H1 (cell line): ENCODE results near the gene SLC48A1. TPM values are rescaled to one million over a fixed set of nuclear protein-coding genes. Genes with fewer than 3 reads are reported as not detected.

Source experiments
- CTCF ChIA-PET: fragments of 300-600 bp; sonication (Branson Sonifier 250); formaldehyde crosslinking; loops from one replicate; lab custom pipeline; 2021; ENCODE audit not compliant: partially characterized antibody; lab: Charles Lee
- POLR2A ChIA-PET: fragments of 300-600 bp; sonication (Branson Sonifier 250); formaldehyde crosslinking; loops from one replicate; lab custom pipeline; 2021; ENCODE audit warnings: inconsistent platforms; ENCODE audit not compliant: partially characterized antibody; lab: Charles Lee
- DNase-seq, 2 experiments: peaks; one replicate each; pipeline versions ENCODE4 v3.0.0 to v3.0.0-alpha.2; 2010 to 2022; ENCODE audit warnings: low spot score in 2 of 2, low read depth in 1 of 2, mixed read lengths in 1 of 2
- FAIRE-seq: peaks from 2 replicates; lab custom pipeline; 2011; peaks lifted over from hg19 to GRCh38; lab: Jason Lieb, UNC
- H2AFZ ChIP-seq: 2 replicates; pipeline ENCODE4 v1.8.1; 2012; ENCODE audit warnings: low read length, inconsistent platforms
- H2AK5ac ChIP-seq: 2 replicates; pipeline ENCODE4 v1.6.1; 2013; ENCODE audit warnings: low read depth, low read length
- H2BK120ac ChIP-seq: replicated peaks from 2 replicates; pipeline ENCODE3; 2013; ENCODE audit warnings: low read depth, low read length, inconsistent platforms
- H2BK12ac ChIP-seq: 2 replicates; pipeline ENCODE4 v1.6.1; 2013; ENCODE audit warnings: low read depth, low read length
- H2BK15ac ChIP-seq: 2 replicates; pipeline ENCODE4 v1.6.1; 2013; ENCODE audit warnings: low read length
- H2BK20ac ChIP-seq: 2 replicates; pipeline ENCODE4 v1.6.1; 2013; ENCODE audit warnings: low read length
- H2BK5ac ChIP-seq: 2 replicates; pipeline ENCODE4 v1.6.1; 2013; ENCODE audit warnings: low read depth, low read length
- H3K14ac ChIP-seq: 2 replicates; pipeline ENCODE4 v1.6.1; 2013; ENCODE audit warnings: inconsistent platforms; ENCODE audit not compliant: insufficient read length
- H3K18ac ChIP-seq: 2 replicates; pipeline ENCODE4 v1.6.1; 2013; ENCODE audit warnings: low read length; ENCODE audit errors: extremely low read depth
- H3K23ac ChIP-seq: 2 replicates; pipeline ENCODE4 v1.6.1; 2013; ENCODE audit warnings: inconsistent platforms; ENCODE audit not compliant: insufficient read length
- H3K23me2 ChIP-seq: 2 replicates; pipeline ENCODE4 v1.6.1; 2013; ENCODE audit warnings: low read depth, low read length
- H3K27ac ChIP-seq: 2 replicates; pipeline ENCODE4 v1.6.1; 2011; ENCODE audit warnings: low read depth, low read length, inconsistent platforms
- H3K27me3 ChIP-seq, 4 experiments: replicated peaks in 1 of 4; 1 replicate in 1 of 4; 2 replicates in 3 of 4; pipeline versions ENCODE4 v1.6.1 to v1.8.1; 2011 to 2013; ENCODE audit warnings: low read length in 3 of 4, mild to moderate bottlenecking in 3 of 4, inconsistent platforms in 2 of 4, mixed read lengths in 2 of 4, moderate library complexity in 1 of 4; ENCODE audit not compliant: control insufficient read depth in 3 of 4, insufficient read depth in 3 of 4; ENCODE audit errors: extremely low read depth in 1 of 4
- H3K36me3 ChIP-seq, 4 experiments: 2 replicates each; pipeline versions ENCODE4 v1.6.1 to v1.8.1; 2011 to 2013; ENCODE audit warnings: mild to moderate bottlenecking in 4 of 4, low read length in 3 of 4, moderate library complexity in 2 of 4, control low read depth in 1 of 4, inconsistent platforms in 1 of 4; ENCODE audit not compliant: insufficient read depth in 4 of 4, control insufficient read depth in 2 of 4
- H3K4ac ChIP-seq: replicated peaks from 2 replicates; pipeline ENCODE3; 2013; ENCODE audit warnings: low read length, low read depth, mixed read lengths, inconsistent platforms; ENCODE audit not compliant: insufficient read length
- H3K4me1 ChIP-seq, 4 experiments: replicated peaks in 1 of 4; 1 replicate in 1 of 4; 2 replicates in 3 of 4; pipeline versions ENCODE4 v1.6.1 to v1.8.1; 2011 to 2013; ENCODE audit warnings: low read length in 3 of 4, inconsistent platforms in 2 of 4, mixed read lengths in 1 of 4; ENCODE audit not compliant: insufficient read depth in 4 of 4, control insufficient read depth in 3 of 4
- H3K4me2 ChIP-seq, 2 experiments: 2 replicates each; pipeline versions ENCODE4 v1.6.1 to v1.8.1; 2011 to 2013; ENCODE audit warnings: low read depth in 2 of 2, low read length in 2 of 2, control low read depth in 1 of 2, inconsistent platforms in 1 of 2, mild to moderate bottlenecking in 1 of 2; ENCODE audit not compliant: insufficient read depth in 1 of 2
- H3K4me3 ChIP-seq, 4 experiments: fragments of 200-600, 300-600 bp in 1 of 4; sonication (generic), shearing (Covaris generic), sonication (Bioruptor Twin) in 1 of 4; 2 replicates each; pipeline versions ENCODE4 v1.5.1 to v1.8.1; 2011 to 2016; ENCODE audit warnings: low read length in 4 of 4, low read depth in 3 of 4, control low read depth in 2 of 4, inconsistent platforms in 2 of 4, mild to moderate bottlenecking in 2 of 4, mixed read lengths in 1 of 4, moderate library complexity in 1 of 4; ENCODE audit not compliant: insufficient read depth in 2 of 4; ENCODE audit errors: extremely low read depth in 1 of 4
- H3K56ac ChIP-seq: replicated peaks from 2 replicates; pipeline ENCODE3; 2013; ENCODE audit warnings: low read depth, mild to moderate bottlenecking, mixed read lengths, low read length, inconsistent platforms; ENCODE audit not compliant: insufficient read length
- H3K79me1 ChIP-seq: 2 replicates; pipeline ENCODE4 v1.6.1; 2013; ENCODE audit warnings: low read depth, low read length, control low read depth
- H3K79me2 ChIP-seq, 2 experiments: 2 replicates each; pipeline versions ENCODE4 v1.6.1 to v1.8.1; 2012 to 2013; ENCODE audit warnings: low read length in 2 of 2, mild to moderate bottlenecking in 2 of 2, inconsistent platforms in 1 of 2; ENCODE audit not compliant: insufficient read depth in 2 of 2, control insufficient read depth in 1 of 2
- H3K9ac ChIP-seq, 4 experiments: replicated peaks in 1 of 4; 1 replicate in 1 of 4; 2 replicates in 3 of 4; pipeline versions ENCODE4 v1.6.1 to v1.8.1; 2011 to 2013; ENCODE audit warnings: low read depth in 3 of 4, low read length in 3 of 4, control low read depth in 2 of 4, mild to moderate bottlenecking in 2 of 4, moderate library complexity in 2 of 4, inconsistent platforms in 1 of 4; ENCODE audit errors: extremely low read depth in 1 of 4
- H3K9me3 ChIP-seq, 2 experiments: 2 replicates each; pipeline versions ENCODE4 v1.6.1 to v1.8.1; 2012 to 2013; ENCODE audit warnings: mild to moderate bottlenecking in 2 of 2, moderate library complexity in 2 of 2, control low read depth in 1 of 2, inconsistent platforms in 1 of 2, low read depth in 1 of 2, low read length in 1 of 2, mixed read lengths in 1 of 2; ENCODE audit not compliant: insufficient read depth in 2 of 2
- H4K20me1 ChIP-seq, 2 experiments: replicated peaks in 1 of 2; 2 replicates each; pipeline versions ENCODE3 to v1.8.1; 2011 to 2013; ENCODE audit warnings: inconsistent platforms in 2 of 2, low read length in 2 of 2, mild to moderate bottlenecking in 1 of 2; ENCODE audit not compliant: insufficient read depth in 2 of 2, control insufficient read depth in 1 of 2
- H4K5ac ChIP-seq: 2 replicates; pipeline ENCODE4 v1.6.1; 2013; ENCODE audit warnings: low read length, low read depth, mixed read lengths, inconsistent platforms; ENCODE audit not compliant: insufficient read length
- H4K8ac ChIP-seq: 2 replicates; pipeline ENCODE4 v1.8.0; 2013; ENCODE audit warnings: mild to moderate bottlenecking, moderate library complexity, low read length, inconsistent platforms; ENCODE audit not compliant: insufficient read depth; ENCODE audit errors: extremely low read depth
- H4K91ac ChIP-seq: replicated peaks from 2 replicates; pipeline ENCODE3; 2013; ENCODE audit warnings: low read length, mixed read lengths, inconsistent platforms; ENCODE audit not compliant: insufficient read length
- BRCA1 ChIP-seq: IDR thresholded peaks from 2 replicates; pipeline ENCODE4 v1.6.1; 2012; ENCODE audit warnings: low read depth, low read length, improper control_type of control experiment
- RAD21 ChIP-seq, 2 experiments: IDR thresholded peaks in 1 of 2; conservative IDR thresholded peaks in 1 of 2; 2 replicates each; pipeline ENCODE4 v1.6.1; 2011; ENCODE audit warnings: low read depth in 2 of 2, low read length in 2 of 2, improper control_type of control experiment in 1 of 2, inconsistent platforms in 1 of 2, mild to moderate bottlenecking in 1 of 2, moderate library complexity in 1 of 2
- SIN3A ChIP-seq, 2 experiments: IDR thresholded peaks in 1 of 2; conservative IDR thresholded peaks in 1 of 2; 2 replicates each; pipeline ENCODE4 v1.6.1; 2011 to 2012; ENCODE audit warnings: low read length in 2 of 2, improper control_type of control experiment in 1 of 2, low read depth in 1 of 2, mild to moderate bottlenecking in 1 of 2
- WGBS, 2 experiments: shearing (Covaris generic) in 1 of 2; methylation state at CpG; one replicate each; pipeline versions ENCODE4 v1.1.6 to v1.1.7; 2013 to 2015; ENCODE audit warnings: low lambda C conversion rate in 2 of 2, mixed read lengths in 2 of 2, inconsistent platforms in 1 of 2, low coverage in 1 of 2, missing lambda C conversion rate in 1 of 2; ENCODE audit not compliant: insufficient replicate concordance in 2 of 2, insufficient coverage in 1 of 2, insufficient read length in 1 of 2; ENCODE audit errors: extremely low coverage in 1 of 2, missing lambda C conversion rate in 1 of 2; 5-methylcytosine and 5-hydroxymethylcytosine counted together
- polyA plus RNA-seq, 7 experiments: library from polyadenylated mRNA; depleted of rRNA in 3 of 7; stranded (reverse) in 5 of 7; unstranded in 2 of 7; fragments of >200 nt in 5 of 7; fragments of 200-250 nt in 2 of 7; gene quantifications; 1 replicate in 5 of 7; 2 replicates in 1 of 7; 4 replicates in 1 of 7; pipeline versions ENCODE4 v1.2.1 to v1.2.3, GENCODE V29; 2011 to 2013; ENCODE audit warnings: missing spikeins in 2 of 7, mixed read lengths in 2 of 7
- total RNA-seq: library from RNA; stranded (reverse); fragmentation: NEBNext Ultra II Directional; extraction: Animal tissue kit (Norgen Biotek cat#: 25700); gene quantifications from 2 replicates; pipeline ENCODE4 v1.2.1, GENCODE V29; 2021
- TF ChIP-seq, protein P1 (sequence below): IDR thresholded peaks from 2 replicates; pipeline ENCODE4 v1.6.1; 2011; ENCODE audit warnings: low read length, improper control_type of control experiment

SLC48A1 gene
- total and polyA plus RNA-seq, 2 of the 8 experiments (the other 6 are each of a cell fraction or from before 2014, with no cell fraction given), result 9.5 to 14.1 TPM

DNA sequence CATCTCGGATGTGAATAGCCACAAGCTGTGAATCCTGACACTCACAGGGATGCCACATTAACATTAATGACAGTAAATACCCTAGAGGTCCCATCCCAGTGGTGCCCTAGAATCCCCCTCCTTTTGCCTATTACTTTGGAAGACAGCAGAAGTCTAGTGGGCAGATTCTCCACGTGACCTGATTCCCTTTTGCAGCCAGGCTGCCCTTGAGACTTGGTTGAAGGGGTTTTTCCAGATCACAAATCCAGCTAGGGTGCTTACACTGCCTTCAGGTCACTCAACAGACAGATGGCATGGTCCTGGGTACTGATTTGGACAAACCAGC, 38.0 kb downstream of the SLC48A1 start:
- Histone ChIP-seq H3K9me3 (no peaks in the 10 kb centered on the region), H2BK5ac (no peak overlapping the region), H3K56ac (no peak overlapping the region), H2BK20ac (no peak overlapping the region), H2BK120ac (no peak overlapping the region), H3K4me2 (peak overlapping the region; percentile 24 to 76; a peak in 2 of 4 replicates), H3K4ac (no peak overlapping the region), H2AFZ (no peak overlapping the region), H3K79me1 (peaks cover 12% of the 10 kb centered on the region; the same call in 1 of the 2 replicates), H3K27me3 (no peaks in the 10 kb centered on the region), H2BK12ac (0 out of 2 replicates have a peak overlapping the region, but pooled peaks have one; percentile 63), H4K5ac (no peak overlapping the region), H3K79me2 (peaks cover 4 to 83% of the 10 kb centered on the region in 2 experiments; a peak in 3 of 4 replicates), H3K23ac (no peak overlapping the region), H3K23me2 (peaks cover 3% of the 10 kb centered on the region), H3K4me1 (peaks cover 24 to 58% (median 45%) of the 10 kb centered on the region in 4 experiments), H3K36me3 (no peaks in the 10 kb centered on the region), H3K4me3 (peak overlapping the region in 1 of 4 experiments; percentile 6; a peak in 2 of 8 replicates), H3K9ac (no peak overlapping the region), H4K91ac (no peak overlapping the region), H3K18ac (no peak overlapping the region), H3K27ac (no peak overlapping the region; the same call in 1 of the 2 replicates), H2AK5ac (no peak overlapping the region), H2BK15ac (no peak overlapping the region), H4K8ac (no peak overlapping the region), H3K14ac (no peak overlapping the region), H4K20me1 (peaks cover 5 to 21% of the 10 kb centered on the region in 2 experiments)
- TF ChIP-seq, protein P1, sequence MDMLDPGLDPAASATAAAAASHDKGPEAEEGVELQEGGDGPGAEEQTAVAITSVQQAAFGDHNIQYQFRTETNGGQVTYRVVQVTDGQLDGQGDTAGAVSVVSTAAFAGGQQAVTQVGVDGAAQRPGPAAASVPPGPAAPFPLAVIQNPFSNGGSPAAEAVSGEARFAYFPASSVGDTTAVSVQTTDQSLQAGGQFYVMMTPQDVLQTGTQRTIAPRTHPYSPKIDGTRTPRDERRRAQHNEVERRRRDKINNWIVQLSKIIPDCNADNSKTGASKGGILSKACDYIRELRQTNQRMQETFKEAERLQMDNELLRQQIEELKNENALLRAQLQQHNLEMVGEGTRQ, result peak; percentile 64
- TF ChIP-seq SIN3A (conservative IDR thresholded peaks at IDR 0.05 in 1 of 2, IDR thresholded peaks at IDR 0.05 in 1 of 2; ENCODE audit: low read depth in 1 of 2, low read length in 2 of 2) (0 out of 4 replicates have a peak, but pooled peaks of 1 of the 2 experiments have one; percentile 60), BRCA1 (no peak), RAD21 (IDR thresholded peaks at IDR 0.05 in 1 of 2, conservative IDR thresholded peaks at IDR 0.05 in 1 of 2; ENCODE audit: low read depth in 2 of 2, low read length in 2 of 2) (no peak)
- no peak for DNase-seq
- WGBS, 2 experiments, result 23% methylated on average over 2 of the region's 2 CpGs; no CpG with 5 or more reads in 1 of the 2 experiments
- POLR2A ChIA-PET, result interaction anchor here (1.1 to 29.3 kb wide), 8 partner anchors 9 to 45 kb away, joined by 3 to 480 read pairs (median 6); partner anchors contain the start of gene HDAC7
- CTCF ChIA-PET, result interaction anchor here (1.2 to 58.8 kb wide), 8 partner anchors 9 to 67 kb away, joined by 3 to 2001 read pairs (median 26); partner anchors contain the start of gene HDAC7
- no peak for FAIRE-seq
